ENCODE data around the gene ZNF14. TPM values are rescaled to one million over a fixed set of nuclear protein-coding genes. Genes with fewer than 3 reads are reported as not detected.
"Not testable (repeated sequence)": the region's sequence is repeated elsewhere in the genome, so short reads cannot be mapped to it uniquely, and the experiment has no call there.

ZNF14 gene
- total RNA-seq, 1 experiment from 2014 or later: 7.8 TPM

DNA sequence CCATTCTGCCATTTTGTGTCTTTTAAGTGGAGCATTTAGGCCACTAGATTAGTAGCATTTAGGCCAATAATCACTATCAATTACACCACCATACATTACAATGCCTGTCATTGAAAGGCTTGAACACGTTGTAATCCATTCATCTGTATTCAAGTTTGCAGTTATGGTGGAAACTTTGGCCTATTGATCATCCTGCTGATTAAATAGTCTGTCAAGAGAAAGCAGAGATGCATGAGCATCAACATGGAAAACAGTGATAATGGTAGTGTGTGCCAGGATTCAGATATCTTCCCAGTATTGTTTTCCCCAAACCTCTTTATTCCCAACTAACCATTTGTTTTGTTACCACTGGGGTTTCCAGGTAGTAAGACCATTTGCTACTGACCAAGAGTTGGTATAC is 32.4 kb downstream of the ZNF14 start:
- DNase-seq (ENCODE audit: low spot score); in situ Hi-C loops (cut with HindIII; ENCODE audit: low sequenced_read_pairs): not testable (repeated sequence)

- no peak for DNase-seq (ENCODE audit: low spot score)
- in situ Hi-C loops (cut with HindIII; ENCODE audit: low sequenced_read_pairs): no loop called here
Observed at GRCh38 chr19:19697589-19697988, 35.3 kb downstream of the ZNF14 start.

DNA sequence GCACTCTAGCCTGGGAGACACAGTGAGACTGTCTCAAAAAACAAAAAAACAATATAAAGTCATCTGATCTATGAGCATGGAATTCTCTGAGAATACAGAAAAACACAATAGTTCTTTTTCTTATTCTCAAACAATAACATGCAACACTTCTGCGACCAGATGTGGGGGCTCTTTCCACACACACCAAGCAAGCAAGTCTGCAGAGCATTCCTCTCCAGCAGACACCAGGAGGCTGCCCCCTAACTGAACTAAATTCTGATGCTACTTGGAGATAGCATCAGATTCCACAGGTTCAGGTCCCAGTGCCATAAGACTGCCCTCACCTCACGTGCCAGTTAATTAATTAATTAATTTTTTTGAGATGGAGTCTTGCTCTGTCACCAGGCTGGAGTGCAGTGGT is 36.5 kb downstream of the ZNF14 start:
- DNase-seq (ENCODE audit: low spot score): no peak
- in situ Hi-C loops (cut with HindIII; ENCODE audit: low sequenced_read_pairs): no loop called here

- DNase-seq (ENCODE audit: low spot score): no peak
- in situ Hi-C loops (cut with HindIII; ENCODE audit: low sequenced_read_pairs): no loop called here
Observed at GRCh38 chr19:19691683-19692082, 41.2 kb downstream of the ZNF14 start.

GRCh38 chr19:19689023-19689422 is 43.9 kb downstream of the ZNF14 start:
- in situ Hi-C loops (cut with HindIII; ENCODE audit: low sequenced_read_pairs); DNase-seq (ENCODE audit: low spot score): not testable (repeated sequence)

DNA sequence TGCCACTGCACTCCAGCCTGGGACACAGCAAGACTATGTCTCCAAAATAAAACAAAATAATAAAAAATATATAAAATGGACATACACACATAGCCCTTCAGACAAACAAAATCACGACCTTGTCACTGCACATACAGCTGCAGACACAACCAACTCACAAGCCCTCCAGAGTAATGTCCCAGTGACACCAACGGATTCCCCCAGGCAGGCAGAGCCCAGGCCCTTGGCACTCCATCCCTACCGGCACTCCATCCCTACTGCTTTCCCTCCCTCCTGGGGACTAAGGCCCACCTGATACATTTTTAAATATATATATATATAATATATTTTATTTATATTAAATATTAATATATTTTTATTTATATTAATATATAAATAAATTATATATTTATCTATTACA is 45.8 kb downstream of the ZNF14 start:
- DNase-seq (ENCODE audit: low spot score): no peak
- in situ Hi-C loops (cut with HindIII; ENCODE audit: low sequenced_read_pairs): no loop called here

- in situ Hi-C loops (cut with HindIII; ENCODE audit: low sequenced_read_pairs): no loop called here
- no peak for DNase-seq (ENCODE audit: low spot score)
Observed at GRCh38 chr19:19686580-19686979, 46.3 kb downstream of the ZNF14 start.

- in situ Hi-C loops (cut with HindIII; ENCODE audit: low sequenced_read_pairs); DNase-seq (ENCODE audit: low spot score): not testable (repeated sequence)
Observed at GRCh38 chr19:19686119-19686518, 46.8 kb downstream of the ZNF14 start.

DNA sequence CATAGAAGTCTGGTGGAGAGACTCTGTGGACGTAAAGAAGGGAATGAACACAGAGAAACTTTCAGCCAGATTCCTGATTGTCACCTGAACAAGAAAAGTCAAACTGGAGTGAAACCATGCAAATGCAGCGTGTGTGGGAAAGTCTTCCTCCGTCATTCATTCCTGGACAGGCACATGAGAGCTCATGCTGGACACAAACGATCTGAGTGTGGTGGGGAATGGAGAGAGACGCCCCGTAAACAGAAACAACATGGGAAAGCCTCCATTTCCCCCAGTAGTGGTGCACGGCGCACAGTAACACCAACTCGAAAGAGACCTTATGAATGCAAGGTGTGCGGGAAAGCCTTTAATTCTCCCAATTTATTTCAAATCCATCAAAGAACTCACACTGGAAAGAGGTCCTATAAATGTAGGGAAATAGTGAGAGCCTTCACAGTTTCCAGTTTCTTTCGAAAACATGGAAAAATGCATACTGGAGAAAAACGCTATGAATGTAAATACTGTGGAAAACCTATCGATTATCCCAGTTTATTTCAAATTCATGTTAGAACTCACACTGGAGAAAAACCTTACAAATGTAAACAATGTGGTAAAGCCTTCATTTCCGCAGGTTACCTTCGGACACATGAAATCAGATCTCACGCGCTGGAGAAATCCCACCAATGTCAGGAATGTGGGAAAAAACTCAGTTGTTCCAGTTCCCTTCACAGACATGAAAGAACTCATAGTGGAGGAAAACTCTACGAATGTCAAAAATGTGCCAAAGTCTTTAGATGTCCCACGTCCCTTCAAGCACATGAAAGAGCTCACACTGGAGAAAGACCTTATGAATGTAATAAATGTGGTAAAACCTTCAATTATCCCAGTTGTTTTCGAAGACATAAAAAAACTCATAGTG is 53.5 kb downstream of the ZNF14 start:
- no peak for DNase-seq (ENCODE audit: low spot score)
- in situ Hi-C loops (cut with HindIII; ENCODE audit: low sequenced_read_pairs): no loop called here

- no peak for DNase-seq (ENCODE audit: low spot score)
- in situ Hi-C loops (cut with HindIII; ENCODE audit: low sequenced_read_pairs): no loop called here
Observed at GRCh38 chr19:19677579-19677978, 55.3 kb downstream of the ZNF14 start.

DNA sequence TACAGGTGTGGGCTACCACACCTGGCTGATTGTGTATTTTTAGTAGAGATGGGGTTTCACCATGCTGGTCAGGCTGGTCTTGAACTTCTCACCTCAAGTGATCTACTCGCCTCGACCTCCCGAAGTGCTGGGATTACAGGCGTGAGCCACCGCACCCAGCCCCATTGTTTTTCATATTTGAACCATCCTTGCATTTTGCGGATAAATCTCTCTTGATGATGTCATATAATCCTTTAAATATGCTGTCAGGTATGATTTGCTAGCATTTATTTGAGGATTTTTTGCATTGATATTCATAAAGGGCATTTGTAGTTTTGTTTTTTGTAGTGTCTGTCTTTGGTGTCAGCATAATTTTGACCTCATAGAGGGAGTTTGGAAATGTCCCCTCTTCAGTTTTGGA is 58.6 kb downstream of the ZNF14 start:
- no peak for DNase-seq (ENCODE audit: low spot score)
- in situ Hi-C loops (cut with HindIII; ENCODE audit: low sequenced_read_pairs): no loop called here

GRCh38 chr19:19672816-19673215 is 60.1 kb downstream of the ZNF14 start:
- no peak for DNase-seq (ENCODE audit: low spot score)
- in situ Hi-C loops (cut with HindIII; ENCODE audit: low sequenced_read_pairs): no loop called here

GRCh38 chr19:19670070-19670551 is 62.8 kb downstream of the ZNF14 start:
- no peak for DNase-seq (ENCODE audit: low spot score)
- in situ Hi-C loops (cut with HindIII; ENCODE audit: low sequenced_read_pairs): no loop called here

- in situ Hi-C loops (cut with HindIII; ENCODE audit: low sequenced_read_pairs): no loop called here
- peak; percentile 97 for DNase-seq (ENCODE audit: low spot score)
Observed at GRCh38 chr19:19668230-19669012, 64.5 kb downstream of the ZNF14 start, which contains the start of gene ZNF101. Gene ZNF101 (plus strand): TSS chr19:19668839. CDS start chr19:19668964, 125 bp downstream.

DNA sequence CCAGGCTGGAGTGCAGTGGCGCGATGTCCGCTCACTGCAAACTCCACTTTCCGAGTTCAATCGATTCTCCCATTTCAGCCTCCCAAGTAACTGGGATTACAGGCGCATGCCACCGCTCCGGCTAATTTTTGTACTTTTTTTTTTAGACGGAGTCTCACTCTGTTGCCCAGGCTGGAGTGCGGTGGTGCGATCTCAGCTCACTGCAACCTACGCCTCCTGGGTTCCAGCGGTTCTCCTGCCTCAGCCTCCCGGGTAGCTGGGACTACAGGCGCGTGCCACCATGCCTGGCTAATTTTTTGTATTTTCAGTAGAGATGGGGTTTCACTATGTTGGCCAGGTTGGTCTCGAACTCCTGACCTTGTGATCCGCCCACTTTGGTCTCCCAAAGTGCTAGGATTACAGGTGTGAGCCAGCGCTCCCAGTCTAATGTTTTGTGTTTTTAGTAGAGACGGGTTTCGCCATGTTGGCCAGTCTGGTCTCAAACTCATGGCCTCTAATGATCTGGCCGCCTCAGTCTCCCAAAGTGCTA is 67.4 kb downstream of the ZNF14 start:
- in situ Hi-C loops (cut with HindIII; ENCODE audit: low sequenced_read_pairs); DNase-seq (ENCODE audit: low spot score): not testable (repeated sequence)

GRCh38 chr19:19663256-19664120 is 69.4 kb downstream of the ZNF14 start, which contains the start of gene ATP13A1:
Gene ATP13A1 (minus strand): TSS chr19:19663676. CDS start chr19:19663666, 10 bp downstream.
- in situ Hi-C loops (cut with HindIII; ENCODE audit: low sequenced_read_pairs): no loop called here
- peak; percentile 99 for DNase-seq (ENCODE audit: low spot score)

DNA sequence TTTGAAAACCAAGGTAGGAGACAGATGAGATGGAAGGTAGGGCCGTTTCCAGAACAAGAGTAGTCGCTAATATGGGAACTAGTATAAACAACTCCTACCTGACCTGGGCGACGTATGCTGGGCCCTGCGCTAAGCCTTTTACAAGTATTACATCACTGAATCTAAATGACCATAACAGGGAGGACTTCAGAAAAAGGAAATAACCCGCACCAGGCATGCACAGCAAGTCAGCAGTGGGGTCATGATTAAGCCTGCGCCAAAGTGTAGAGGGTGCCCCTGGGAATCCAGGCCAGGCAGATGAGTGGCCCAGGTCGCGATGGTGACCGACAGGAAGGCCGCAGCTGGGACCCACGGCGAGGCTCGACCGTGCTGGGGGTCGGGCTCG is 70.0 kb downstream of the ZNF14 start:
- in situ Hi-C loops (cut with HindIII; ENCODE audit: low sequenced_read_pairs): no loop called here
- DNase-seq (ENCODE audit: low spot score): no peak

- in situ Hi-C loops (cut with HindIII; ENCODE audit: low sequenced_read_pairs): no loop called here
- DNase-seq (ENCODE audit: low spot score): no peak
Observed at GRCh38 chr19:19662344-19662743, 70.6 kb downstream of the ZNF14 start.
